Liver (tissue), 9 donors: Measurements from ENCODE around the gene CREB3L1. TPM values are rescaled to one million over a fixed set of nuclear protein-coding genes. Genes with fewer than 3 reads are reported as not detected.

Source experiments
- DNase-seq: peaks from one replicate; pipeline ENCODE4 v3.0.0-alpha.2; 2017; ENCODE audit warnings: low spot score
- H3K27ac ChIP-seq, 2 donors: one replicate each; pipeline ENCODE4 v1.7.0; 2013; ENCODE audit warnings: inconsistent platforms in 2 of 2, low read length in 2 of 2, control low read depth in 1 of 2, low read depth in 1 of 2, mild to moderate bottlenecking in 1 of 2
- H3K27me3 ChIP-seq, 4 donors: one replicate each; pipeline versions ENCODE4 v1.6.1 to v1.7.0; 2013; ENCODE audit warnings: low read length in 3 of 4, inconsistent platforms in 1 of 4, mild to moderate bottlenecking in 1 of 4, moderate library complexity in 1 of 4; ENCODE audit not compliant: control insufficient read depth in 4 of 4, insufficient read depth in 4 of 4
- H3K36me3 ChIP-seq, 4 donors: one replicate each; pipeline versions ENCODE4 v1.6.1 to v1.7.0; 2013; ENCODE audit warnings: low read length in 3 of 4, mild to moderate bottlenecking in 3 of 4, low read depth in 1 of 4, moderate library complexity in 1 of 4; ENCODE audit not compliant: control insufficient read depth in 4 of 4, insufficient read depth in 3 of 4
- H3K4me1 ChIP-seq, 4 donors: one replicate each; pipeline versions ENCODE4 v1.6.1 to v1.7.0; 2013; ENCODE audit warnings: low read length in 3 of 4, mild to moderate bottlenecking in 3 of 4, moderate library complexity in 1 of 4; ENCODE audit not compliant: control insufficient read depth in 4 of 4, insufficient read depth in 4 of 4
- H3K4me3 ChIP-seq, 3 donors: one replicate each; pipeline versions ENCODE4 v1.6.1 to v1.7.0; 2013; ENCODE audit warnings: low read length in 3 of 3, control low read depth in 1 of 3, low read depth in 1 of 3, mild to moderate bottlenecking in 1 of 3
- H3K9ac ChIP-seq, 2 donors: one replicate each; pipeline ENCODE4 v1.7.0; 2013; ENCODE audit warnings: low read length in 2 of 2, mild to moderate bottlenecking in 2 of 2, moderate library complexity in 2 of 2, control low read depth in 1 of 2, low read depth in 1 of 2
- H3K9me3 ChIP-seq, 4 donors: one replicate each; pipeline versions ENCODE4 v1.6.1 to v1.7.0; 2013; ENCODE audit warnings: low read length in 3 of 4; ENCODE audit not compliant: control insufficient read depth in 4 of 4
- ATF3 ChIP-seq: IDR thresholded peaks from 2 replicates; pipeline ENCODE4 v1.6.1; 2016; ENCODE audit warnings: antibody characterized with exemption
- CTCF ChIP-seq: fragments of 150-350 bp; IDR thresholded peaks from 2 replicates; pipeline ENCODE4 v1.5.1; 2017; ENCODE audit warnings: improper control_type of control experiment, low read depth, low read length; ENCODE audit not compliant: missing input control
- EGR1 ChIP-seq, 2 donors: IDR thresholded peaks; 2 replicates each; pipeline ENCODE4 v1.6.1; 2016 to 2018; ENCODE audit warnings: antibody characterized with exemption in 2 of 2, low read depth in 2 of 2
- FOXA1 ChIP-seq: IDR thresholded peaks from 2 replicates; pipeline ENCODE4 v1.6.1; 2016; ENCODE audit warnings: antibody characterized with exemption
- FOXA2 ChIP-seq: IDR thresholded peaks from 2 replicates; pipeline ENCODE4 v1.6.1; 2016; ENCODE audit warnings: antibody characterized with exemption
- GABPA ChIP-seq, 2 donors: IDR thresholded peaks in 1 of 2; conservative IDR thresholded peaks in 1 of 2; 2 replicates each; pipeline ENCODE4 v1.6.1; 2016; ENCODE audit warnings: antibody characterized with exemption in 2 of 2, mild to moderate bottlenecking in 1 of 2, moderate library complexity in 1 of 2
- HNF4A ChIP-seq, 2 donors: conservative IDR thresholded peaks; 2 replicates each; pipeline ENCODE4 v1.6.1; 2016; ENCODE audit warnings: antibody characterized with exemption in 2 of 2, mild to moderate bottlenecking in 2 of 2
- HNF4G ChIP-seq: IDR thresholded peaks from 2 replicates; pipeline ENCODE4 v1.6.1; 2016; ENCODE audit warnings: antibody characterized with exemption
- JUND ChIP-seq, 2 donors: IDR thresholded peaks; 2 replicates each; pipeline ENCODE4 v1.6.1; 2016; ENCODE audit warnings: antibody characterized with exemption in 2 of 2
- MAX ChIP-seq: IDR thresholded peaks from 2 replicates; pipeline ENCODE4 v1.6.1; 2016; ENCODE audit warnings: antibody characterized with exemption
- NR2F2 ChIP-seq: IDR thresholded peaks from 2 replicates; pipeline ENCODE4 v1.6.1; 2016; ENCODE audit warnings: antibody characterized with exemption
- RAD21 ChIP-seq, 2 donors: IDR thresholded peaks; 2 replicates each; pipeline ENCODE4 v1.6.1; 2016; ENCODE audit warnings: antibody characterized with exemption in 2 of 2, mild to moderate bottlenecking in 2 of 2
- REST ChIP-seq: IDR thresholded peaks from 2 replicates; pipeline ENCODE4 v1.6.1; 2016; ENCODE audit warnings: antibody characterized with exemption, mild to moderate bottlenecking
- RXRA ChIP-seq, 2 donors: IDR thresholded peaks; 2 replicates each; pipeline ENCODE4 v1.6.1; 2017 to 2018; ENCODE audit warnings: antibody characterized with exemption in 2 of 2, mild to moderate bottlenecking in 1 of 2
- SP1 ChIP-seq: IDR thresholded peaks from 2 replicates; pipeline ENCODE4 v1.6.1; 2018; ENCODE audit warnings: antibody characterized with exemption, mild to moderate bottlenecking
- TAF1 ChIP-seq: conservative IDR thresholded peaks from 2 replicates; pipeline ENCODE4 v1.6.1; 2016; ENCODE audit warnings: antibody characterized with exemption, mild to moderate bottlenecking
- YY1 ChIP-seq: IDR thresholded peaks from 2 replicates; pipeline ENCODE4 v1.6.1; 2016; ENCODE audit warnings: antibody characterized with exemption, mild to moderate bottlenecking
- ZBTB33 ChIP-seq: IDR thresholded peaks from 2 replicates; pipeline ENCODE4 v1.6.1; 2016; ENCODE audit warnings: antibody characterized with exemption
- WGBS: extraction: QIAGEN DNeasy Blood & Tissue Kit; methylation state at CpG from one replicate; pipeline ENCODE4 v1.1.7; 2013; 5-methylcytosine and 5-hydroxymethylcytosine counted together
- polyA plus RNA-seq, 2 donors: library from polyadenylated mRNA; stranded (reverse) in 1 of 2; unstranded in 1 of 2; fragments of 200-250 nt in 1 of 2; fragments of >200 nt in 1 of 2; fragmentation: Nextera tagmentation in 1 of 2; extraction: Ambion mirVana in 1 of 2; gene quantifications; one replicate each; pipeline versions ENCODE4 v1.2.1 to v1.2.3, GENCODE V29; 2013 to 2015
- total RNA-seq, 2 donors: library from RNA; depleted of rRNA; stranded (reverse); fragments of >200 nt; gene quantifications; one replicate each; pipeline ENCODE4 v1.2.3, GENCODE V29; 2014
- donor health status: healthy.
- donor health status: healthy.
- donor health status: healthy.
- donor health status: healthy.
- donor health status: healthy.

CREB3L1 gene
- total and polyA plus RNA-seq, 4 donors = 0.14 to 1.3 (median 0.33) TPM

- Histone ChIP-seq H3K9ac (peak overlapping the region in 1 of 2 donors; percentile 43), H3K27ac (peak overlapping the region; percentile 38 to 42), H3K27me3 (no peaks in the 10 kb centered on the region), H3K9me3 (no peaks in the 10 kb centered on the region), H3K4me1 (peaks cover 0 to 42% (median 31%) of the 10 kb centered on the region in 4 donors), H3K4me3 (peak overlapping the region; percentile 45 to 88 (median 71)), H3K36me3 (no peaks in the 10 kb centered on the region)
- TF ChIP-seq YY1 (no peak), HNF4G (no peak), FOXA1 (no peak), FOXA2 (no peak), JUND (IDR thresholded peaks at IDR 0.05) (no peak), NR2F2 (no peak), RXRA (IDR thresholded peaks at IDR 0.05) (no peak), SP1 (no peak)
- DNase-seq = no peak
- 64% methylated on average over 18 of the region's 18 CpGs for WGBS
These were observed 71.3 kb downstream of the CREB3L1 start for GRCh38 chr11:46348566-46349401.

- Histone ChIP-seq H3K9me3 (no peaks in the 10 kb centered on the region), H3K4me1 (peaks cover 0 to 42% (median 31%) of the 10 kb centered on the region in 4 donors), H3K9ac (no peak overlapping the region)
These were observed 73.2 kb downstream of the CREB3L1 start for GRCh38 chr11:46350695-46351094.

More at GRCh38 chr11:46350695-46351094, 73.2 kb downstream of the CREB3L1 start:
- no peak for DNase-seq
- Histone ChIP-seq H3K27ac (no peak overlapping the region), H3K36me3 (peaks cover 0 to 3% (median 0%) of the 10 kb centered on the region in 4 donors), H3K27me3 (no peaks in the 10 kb centered on the region), H3K4me3 (no peak overlapping the region)
- WGBS = 71% methylated on average over 3 of the region's 3 CpGs
- TF ChIP-seq JUND (IDR thresholded peaks at IDR 0.05) = no peak
- TF ChIP-seq ATF3 = no peak
- no peak for TF ChIP-seq FOXA2
- TF ChIP-seq ZBTB33 = no peak
- no peak for TF ChIP-seq REST
- no peak for TF ChIP-seq CTCF
- TF ChIP-seq HNF4G = no peak
- no peak for TF ChIP-seq SP1
- no peak for TF ChIP-seq NR2F2
- TF ChIP-seq HNF4A (conservative IDR thresholded peaks at IDR 0.05) = no peak
- TF ChIP-seq YY1 = no peak
- TF ChIP-seq EGR1 (IDR thresholded peaks at IDR 0.05; ENCODE audit: low read depth in 2 of 2) = no peak
- no peak for TF ChIP-seq MAX
- TF ChIP-seq FOXA1 = no peak
- TF ChIP-seq RAD21 (IDR thresholded peaks at IDR 0.05) = no peak
- TF ChIP-seq GABPA (IDR thresholded peaks at IDR 0.05 in 1 of 2, conservative IDR thresholded peaks at IDR 0.05 in 1 of 2) = no peak
- TF ChIP-seq RXRA (IDR thresholded peaks at IDR 0.05) = no peak
- TF ChIP-seq TAF1 = no peak
